Activated CD8-positive, alpha-beta T cell treated with anti-CD3 and anti-CD28 coated beads for 36 hours (primary cell): Measurements from ENCODE around the gene LRBA. TPM values are rescaled to one million over a fixed set of nuclear protein-coding genes. Genes with fewer than 3 reads are reported as not detected.
"Not testable (repeated sequence)": the region's sequence is repeated elsewhere in the genome, so short reads cannot be mapped to it uniquely, and the experiment has no call there.

Experiments
- ATAC-seq: fragments of 200-7000 bp; cut with Tn5 transposase; one replicate; pipeline ENCODE4 v1.10.0; 2021; ENCODE audit warnings: mild to moderate bottlenecking, moderate library complexity
- CTCF ChIA-PET: fragments of 350-600 bp; sonication (Branson Sonifier 250); formaldehyde crosslinking; loops from one replicate; lab custom pipeline; 2021; ENCODE audit warnings: antibody characterized with exemption; lab: Charles Lee
- POLR2A ChIA-PET: fragments of 350-600 bp; sonication (Branson Sonifier 250); formaldehyde crosslinking; loops from one replicate; lab custom pipeline; 2021; ENCODE audit warnings: antibody characterized with exemption; lab: Charles Lee
- DNase-seq: peaks from one replicate; pipeline ENCODE4 v3.0.0-alpha.2; 2020
- H3K27ac Mint-ChIP-seq: one replicate; pipeline ENCODE4 v1.8.0; 2021; ENCODE audit warnings: mild to moderate bottlenecking, mixed read lengths
- H3K27me3 Mint-ChIP-seq: one replicate; pipeline ENCODE4 v1.8.0; 2021; ENCODE audit warnings: mixed read lengths
- H3K36me3 Mint-ChIP-seq: one replicate; pipeline ENCODE4 v1.8.0; 2021; ENCODE audit warnings: low read depth, mixed read lengths
- H3K4me1 Mint-ChIP-seq: one replicate; pipeline ENCODE4 v1.8.0; 2021; ENCODE audit warnings: low read depth, mixed read lengths
- H3K4me3 Mint-ChIP-seq: one replicate; pipeline ENCODE4 v1.8.0; 2021; ENCODE audit warnings: mild to moderate bottlenecking, moderate library complexity, mixed read lengths
- H3K9me3 Mint-ChIP-seq: one replicate; pipeline ENCODE4 v1.8.0; 2021; ENCODE audit warnings: mixed read lengths
- intact Hi-C: fragments of 100-400 bp; cut with micrococcal nuclease; formaldehyde crosslinking; loops from one replicate; pipeline ENCODE4 v1.10.0; 2022
- total RNA-seq, 2 experiments: library from RNA; stranded (reverse); gene quantifications; one replicate each; pipeline ENCODE4 v1.2.3, GENCODE V29; 2021
- TF ChIP-seq, protein P1 (sequence below): fragments of 200-600 bp; IDR thresholded peaks from one replicate; pipeline ENCODE4 v1.8.0; 2022; ENCODE audit warnings: antibody characterized with exemption, mild to moderate bottlenecking

Gene LRBA
- total RNA-seq, 2 experiments from 2014 or later, result 48.1 to 52.5 TPM

DNA sequence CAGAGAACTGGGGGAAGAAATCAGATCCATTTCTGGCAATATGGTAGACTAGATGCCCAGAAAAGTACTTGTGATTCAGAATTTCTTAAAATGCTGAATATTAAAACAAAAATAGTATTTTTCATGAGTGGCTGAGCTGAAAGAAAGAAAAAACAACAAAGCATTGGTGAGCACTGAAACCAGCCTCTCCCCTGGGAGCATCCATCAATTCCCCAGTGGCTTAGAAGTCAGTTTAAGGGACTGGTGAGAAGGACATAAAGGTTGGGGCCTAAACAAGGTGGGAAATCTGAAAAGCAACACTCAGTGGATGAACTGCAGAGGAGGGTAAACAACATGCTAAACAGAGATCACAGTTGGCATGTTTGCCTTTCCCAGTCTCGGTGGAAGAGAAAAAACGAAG is 20.4 kb downstream of the LRBA start:
- intact Hi-C loops, result no loop called here

DNA sequence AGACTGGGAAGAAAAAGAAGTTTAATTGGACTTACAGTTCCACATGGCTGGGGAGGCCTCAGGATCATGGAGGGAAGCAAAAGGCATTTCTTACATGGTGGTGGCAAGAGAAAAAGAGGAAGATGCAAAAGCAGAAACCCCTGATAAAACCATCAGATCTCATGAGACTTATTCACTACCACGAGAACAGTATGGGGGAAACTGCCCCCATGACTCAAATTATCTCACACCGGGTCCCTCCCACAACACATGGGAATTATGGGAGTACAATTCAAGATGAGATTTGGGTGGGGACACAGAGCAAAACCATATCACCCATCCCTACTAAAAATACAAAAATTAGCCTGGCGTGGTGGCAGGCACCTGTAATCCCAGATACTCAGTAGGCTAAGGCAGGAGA is 21.5 kb downstream of the LRBA start:
- H3K27ac Mint-ChIP-seq, intact Hi-C loops, H3K4me3 Mint-ChIP-seq, POLR2A ChIA-PET, H3K27me3 Mint-ChIP-seq, DNase-seq, CTCF ChIA-PET, H3K9me3 Mint-ChIP-seq, ATAC-seq: not testable (repeated sequence)
- Mint-ChIP-seq H3K4me1 (peaks cover 42% of the 10 kb centered on the region), H3K36me3 (peaks cover 38% of the 10 kb centered on the region)

More for the DNA sequence above, 20.4 kb downstream of the LRBA start:
- POLR2A ChIA-PET, result no interaction called here
- no peak overlapping the region for H3K27ac Mint-ChIP-seq
- peaks cover 50% of the 10 kb centered on the region for H3K4me1 Mint-ChIP-seq
- CTCF ChIA-PET, result no interaction called here
- no peaks in the 10 kb centered on the region for H3K27me3 Mint-ChIP-seq
- ATAC-seq, result no peak
- H3K9me3 Mint-ChIP-seq, result no peaks in the 10 kb centered on the region
- TF ChIP-seq, protein P1, sequence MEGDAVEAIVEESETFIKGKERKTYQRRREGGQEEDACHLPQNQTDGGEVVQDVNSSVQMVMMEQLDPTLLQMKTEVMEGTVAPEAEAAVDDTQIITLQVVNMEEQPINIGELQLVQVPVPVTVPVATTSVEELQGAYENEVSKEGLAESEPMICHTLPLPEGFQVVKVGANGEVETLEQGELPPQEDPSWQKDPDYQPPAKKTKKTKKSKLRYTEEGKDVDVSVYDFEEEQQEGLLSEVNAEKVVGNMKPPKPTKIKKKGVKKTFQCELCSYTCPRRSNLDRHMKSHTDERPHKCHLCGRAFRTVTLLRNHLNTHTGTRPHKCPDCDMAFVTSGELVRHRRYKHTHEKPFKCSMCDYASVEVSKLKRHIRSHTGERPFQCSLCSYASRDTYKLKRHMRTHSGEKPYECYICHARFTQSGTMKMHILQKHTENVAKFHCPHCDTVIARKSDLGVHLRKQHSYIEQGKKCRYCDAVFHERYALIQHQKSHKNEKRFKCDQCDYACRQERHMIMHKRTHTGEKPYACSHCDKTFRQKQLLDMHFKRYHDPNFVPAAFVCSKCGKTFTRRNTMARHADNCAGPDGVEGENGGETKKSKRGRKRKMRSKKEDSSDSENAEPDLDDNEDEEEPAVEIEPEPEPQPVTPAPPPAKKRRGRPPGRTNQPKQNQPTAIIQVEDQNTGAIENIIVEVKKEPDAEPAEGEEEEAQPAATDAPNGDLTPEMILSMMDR, result no peak
- peaks cover 37% of the 10 kb centered on the region for H3K36me3 Mint-ChIP-seq
- DNase-seq, result no peak
- H3K4me3 Mint-ChIP-seq, result no peak overlapping the region

DNA sequence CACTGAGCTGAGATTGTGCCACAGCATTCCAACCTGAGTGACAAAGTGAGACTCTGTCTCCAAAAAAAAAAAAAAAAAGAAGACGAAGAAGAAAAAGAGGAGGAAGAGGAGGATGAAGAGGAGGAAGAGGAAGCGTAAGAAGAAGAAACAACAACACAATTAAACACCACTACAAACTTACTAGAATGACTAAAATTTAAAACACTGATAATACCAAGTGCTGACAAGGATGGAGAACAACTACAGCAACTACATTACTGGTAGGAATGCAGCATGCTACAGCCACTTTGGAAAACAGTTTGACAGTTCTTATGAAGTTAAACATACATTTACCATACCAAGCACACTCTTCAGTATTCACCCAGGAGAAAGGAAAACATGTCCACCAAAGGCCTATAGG is 24.1 kb downstream of the LRBA start:
- TF ChIP-seq, protein P1, result no peak
- peaks cover 35% of the 10 kb centered on the region for H3K36me3 Mint-ChIP-seq
- ChIA-PET CTCF (no interaction called here), POLR2A (interaction anchor here (0.5 to 1.1 kb wide), 2 partner anchors 22 to 142 kb away, joined by 3 read pairs; no protein-coding TSS in a partner anchor)
- H3K9me3 Mint-ChIP-seq, result no peaks in the 10 kb centered on the region
- intact Hi-C loops, result no loop called here
- ATAC-seq (no peak), DNase-seq (no peak)
- H3K27ac Mint-ChIP-seq, result no peak overlapping the region
- no peaks in the 10 kb centered on the region for H3K27me3 Mint-ChIP-seq
- peaks cover 45% of the 10 kb centered on the region for H3K4me1 Mint-ChIP-seq
- no peak overlapping the region for H3K4me3 Mint-ChIP-seq

DNA sequence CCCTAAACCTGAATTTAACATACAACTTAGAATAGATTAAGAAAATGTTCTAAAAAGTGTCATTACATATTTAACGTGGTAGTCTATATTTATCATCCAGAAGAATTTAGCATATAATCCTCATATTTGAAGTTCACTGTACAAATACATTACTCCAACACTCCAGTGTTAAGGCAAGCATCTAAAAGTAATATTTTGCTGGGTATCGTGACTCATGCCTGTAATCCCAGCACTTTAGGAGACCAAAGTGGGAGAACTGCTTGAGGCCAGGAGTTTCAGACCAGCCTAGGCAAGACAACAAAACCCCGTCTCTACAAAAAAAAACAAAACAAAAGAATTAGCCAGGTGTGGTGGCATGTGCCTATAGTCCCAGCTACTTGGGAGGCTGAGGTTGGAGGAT is 24.8 kb downstream of the LRBA start:
- Mint-ChIP-seq H3K9me3 (no peaks in the 10 kb centered on the region), H3K27me3 (no peaks in the 10 kb centered on the region), H3K4me1 (peaks cover 41% of the 10 kb centered on the region), H3K27ac (no peak overlapping the region), H3K4me3 (no peak overlapping the region), H3K36me3 (peaks cover 35% of the 10 kb centered on the region)
- intact Hi-C loops, result no loop called here
- TF ChIP-seq, protein P1, result no peak
- no peak for ATAC-seq
- CTCF ChIA-PET, result no interaction called here
- no peak for DNase-seq
- POLR2A ChIA-PET, result interaction anchor here (1.1 kb wide), 1 partner anchor 23 kb away, joined by 3 read pairs; no protein-coding TSS in a partner anchor

DNA sequence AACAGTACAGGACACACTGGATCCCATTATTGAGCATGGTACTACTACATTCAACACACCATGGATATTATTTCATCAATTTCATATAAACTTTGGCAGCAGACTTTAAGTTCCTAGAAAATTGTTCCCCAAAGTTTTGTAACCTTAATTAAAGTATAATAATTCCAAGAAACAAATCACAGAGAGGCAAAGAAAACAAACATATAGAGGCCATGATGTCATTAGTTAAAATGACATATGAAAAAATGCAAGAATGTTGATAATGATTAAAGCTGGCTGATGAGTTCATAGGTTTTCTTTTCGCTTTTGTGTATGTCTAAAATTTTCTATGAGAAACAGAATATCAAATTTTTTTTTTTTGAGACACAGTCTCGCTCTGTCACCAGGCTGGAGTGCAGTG is 26.8 kb downstream of the LRBA start:
- H3K27ac Mint-ChIP-seq, result no peak overlapping the region
- peaks cover 30% of the 10 kb centered on the region for H3K36me3 Mint-ChIP-seq
- H3K9me3 Mint-ChIP-seq, result no peaks in the 10 kb centered on the region
- no peaks in the 10 kb centered on the region for H3K27me3 Mint-ChIP-seq
- intact Hi-C loops, result no loop called here
- no peak overlapping the region for H3K4me3 Mint-ChIP-seq
- ATAC-seq, result no peak
- TF ChIP-seq, protein P1, result no peak
- ChIA-PET POLR2A (interaction anchor here (0.8 to 1.1 kb wide), 2 partner anchors 27 to 111 kb away, joined by 3 to 4 read pairs; partner anchors contain the start of gene LRBA), CTCF (interaction anchor here (1.0 kb wide), 1 partner anchor 37 kb away, joined by 3 read pairs; no protein-coding TSS in a partner anchor)
- H3K4me1 Mint-ChIP-seq, result peaks cover 32% of the 10 kb centered on the region
- no peak for DNase-seq
